Measurements from ENCODE around the gene ALDH1A1. TPM values are rescaled to one million over a fixed set of nuclear protein-coding genes. Genes with fewer than 3 reads are reported as not detected.
"Not testable (repeated sequence)": the region's sequence is repeated elsewhere in the genome, so short reads cannot be mapped to it uniquely, and the experiment has no call there.

ALDH1A1 gene
- total and polyA plus RNA-seq, 9 of the 15 experiments (the other 6 are each of a cell fraction or from before 2014, with no cell fraction given): 1.8 to 86.3 (median 24.4) TPM

DNA sequence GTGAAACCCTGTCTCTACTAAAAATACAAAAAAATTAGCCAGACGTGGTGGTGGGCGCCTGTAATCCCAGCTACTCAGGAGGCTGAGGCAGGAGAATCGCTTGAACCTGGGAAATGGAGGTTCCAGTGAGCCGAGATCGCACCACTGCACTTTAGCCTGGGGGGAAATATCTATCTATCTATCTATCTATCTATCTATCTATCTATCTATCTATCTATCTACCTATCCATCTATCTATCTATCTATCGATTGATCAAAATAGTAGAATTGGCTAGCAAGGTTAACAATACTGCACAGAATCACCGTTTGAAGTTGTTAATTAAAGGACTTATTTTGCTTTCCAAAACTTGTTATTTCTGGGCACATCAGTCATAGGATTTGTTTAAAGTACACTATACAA, 90.1 kb downstream of the ALDH1A1 start:
- H3K9ac ChIP-seq (ENCODE audit: insufficient read depth in 1 of 2, low read depth in 2 of 2, low read length in 2 of 2); H3K27me3 ChIP-seq (ENCODE audit: control insufficient read depth in 2 of 2, insufficient read depth in 2 of 2, low read length in 2 of 2); in situ Hi-C loops (cut with MboI); H3K79me2 ChIP-seq (ENCODE audit: control insufficient read depth, insufficient read depth, low read length); ATAC-seq; H3K36me3 ChIP-seq (ENCODE audit: control insufficient read depth, insufficient read depth, low read length); CTCF ChIA-PET (ENCODE audit: low intra/inter-chr PET ratio); H3K4me2 ChIP-seq (ENCODE audit: insufficient read depth, low read length); H3K9me1 ChIP-seq (ENCODE audit: control insufficient read depth, insufficient read depth, low read length); H3K9me3 ChIP-seq (replicated peaks; ENCODE audit: control insufficient read depth, insufficient read depth, low read depth, low read length); H3K4me3 ChIP-seq; BruUV-seq (replicated peaks); H4K20me1 ChIP-seq (replicated peaks; ENCODE audit: control insufficient read depth, insufficient read depth, low read length); intact Hi-C loops (cut with micrococcal nuclease); H3K27ac ChIP-seq (ENCODE audit: extremely low read depth, low read depth, low read length); DNase-seq (ENCODE audit: extremely low read depth in 1 of 4, low spot score in 3 of 4); FAIRE-seq: not testable (repeated sequence)
- TF ChIP-seq DACH1 (IDR thresholded peaks at IDR 0.05; ENCODE audit: partially characterized antibody): peak; percentile 93
- peak; percentile 37; the same call in 1 of the 2 replicates for TF ChIP-seq GATAD2B (IDR thresholded peaks at IDR 0.05; ENCODE audit: borderline replicate concordance)
- POLR2A ChIA-PET: interaction anchor here (0.8 kb wide), 1 partner anchor 216 kb away, joined by 3 read pairs; no protein-coding TSS in a partner anchor
- WGBS (ENCODE audit: insufficient coverage, low coverage, missing lambda C conversion rate): 63% methylated on average over 4 of the region's 7 CpGs
- peaks cover 0 to 23% of the 10 kb centered on the region in 2 experiments; a peak in 4 of 5 replicates for H3K4me1 ChIP-seq (replicated peaks in 1 of 2; ENCODE audit: control insufficient read depth in 2 of 2, insufficient read depth in 2 of 2, low read length in 2 of 2)
- 0 out of 2 replicates have a peak overlapping the region, but pooled peaks have one; percentile 40 for H2AFZ ChIP-seq (ENCODE audit: low read depth, low read length)

DNA sequence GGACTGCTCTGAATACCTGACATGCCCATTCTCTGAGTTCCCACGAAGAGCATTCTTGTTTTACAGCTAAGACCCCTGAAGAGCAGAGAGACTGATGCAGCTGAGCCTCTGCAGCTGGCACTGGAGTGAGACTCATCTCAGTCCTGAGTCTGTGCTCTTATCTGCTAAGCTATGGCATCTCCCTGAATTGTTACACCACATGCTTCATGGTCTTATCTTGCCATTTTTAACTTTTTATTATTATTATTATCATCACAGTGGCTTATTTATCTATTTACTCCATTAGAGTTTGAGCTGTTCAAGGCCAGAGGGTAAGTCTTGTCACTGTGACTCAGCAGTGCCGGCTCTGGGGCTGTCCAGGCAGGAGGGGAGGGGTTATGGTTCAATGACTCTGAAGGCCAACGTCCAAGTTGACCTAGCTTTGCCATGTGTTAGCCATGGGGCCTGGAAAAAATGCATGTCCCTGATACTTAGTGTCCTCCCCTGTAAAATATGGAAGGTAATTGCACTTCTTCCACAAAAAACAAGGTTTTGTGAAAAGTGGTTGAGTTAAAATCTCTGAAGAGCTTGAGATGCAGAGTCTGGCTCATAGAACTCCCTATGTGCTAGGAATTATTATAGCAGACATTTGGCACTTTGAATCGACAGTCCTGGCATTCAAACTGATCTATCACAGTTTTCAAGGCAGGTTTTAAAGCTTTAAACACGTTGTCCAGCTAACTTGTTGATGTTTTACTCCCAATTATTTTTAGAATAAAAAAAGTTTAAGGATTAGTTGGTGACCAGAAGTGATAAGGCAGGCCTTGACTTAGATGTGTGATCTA, 94.6 kb downstream of the ALDH1A1 start:
- in situ Hi-C loops (cut with MboI): loop anchor here (5.0 kb wide), 1 partner anchor 229 kb away; no protein-coding TSS in a partner anchor
- peaks cover 0 to 22% of the 10 kb centered on the region in 2 experiments; a peak in 4 of 5 replicates for H3K4me1 ChIP-seq (replicated peaks in 1 of 2; ENCODE audit: control insufficient read depth in 2 of 2, insufficient read depth in 2 of 2, low read length in 2 of 2)
- TF ChIP-seq EP400 (IDR thresholded peaks at IDR 0.05): peak; percentile 40; the same call in 1 of the 2 replicates
- no peak for TF ChIP-seq XRCC3 (IDR thresholded peaks at IDR 0.05)
- TF ChIP-seq, protein P1, sequence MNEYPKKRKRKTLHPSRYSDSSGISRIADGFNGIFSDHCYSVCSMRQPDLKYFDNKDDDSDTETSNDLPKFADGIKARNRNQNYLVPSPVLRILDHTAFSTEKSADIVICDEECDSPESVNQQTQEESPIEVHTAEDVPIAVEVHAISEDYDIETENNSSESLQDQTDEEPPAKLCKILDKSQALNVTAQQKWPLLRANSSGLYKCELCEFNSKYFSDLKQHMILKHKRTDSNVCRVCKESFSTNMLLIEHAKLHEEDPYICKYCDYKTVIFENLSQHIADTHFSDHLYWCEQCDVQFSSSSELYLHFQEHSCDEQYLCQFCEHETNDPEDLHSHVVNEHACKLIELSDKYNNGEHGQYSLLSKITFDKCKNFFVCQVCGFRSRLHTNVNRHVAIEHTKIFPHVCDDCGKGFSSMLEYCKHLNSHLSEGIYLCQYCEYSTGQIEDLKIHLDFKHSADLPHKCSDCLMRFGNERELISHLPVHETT (CRISPR knock-in tag; conservative IDR thresholded peaks at IDR 0.05 in 1 of 2, IDR thresholded peaks at IDR 0.05 in 1 of 2): no peak
- TF ChIP-seq, protein P2, sequence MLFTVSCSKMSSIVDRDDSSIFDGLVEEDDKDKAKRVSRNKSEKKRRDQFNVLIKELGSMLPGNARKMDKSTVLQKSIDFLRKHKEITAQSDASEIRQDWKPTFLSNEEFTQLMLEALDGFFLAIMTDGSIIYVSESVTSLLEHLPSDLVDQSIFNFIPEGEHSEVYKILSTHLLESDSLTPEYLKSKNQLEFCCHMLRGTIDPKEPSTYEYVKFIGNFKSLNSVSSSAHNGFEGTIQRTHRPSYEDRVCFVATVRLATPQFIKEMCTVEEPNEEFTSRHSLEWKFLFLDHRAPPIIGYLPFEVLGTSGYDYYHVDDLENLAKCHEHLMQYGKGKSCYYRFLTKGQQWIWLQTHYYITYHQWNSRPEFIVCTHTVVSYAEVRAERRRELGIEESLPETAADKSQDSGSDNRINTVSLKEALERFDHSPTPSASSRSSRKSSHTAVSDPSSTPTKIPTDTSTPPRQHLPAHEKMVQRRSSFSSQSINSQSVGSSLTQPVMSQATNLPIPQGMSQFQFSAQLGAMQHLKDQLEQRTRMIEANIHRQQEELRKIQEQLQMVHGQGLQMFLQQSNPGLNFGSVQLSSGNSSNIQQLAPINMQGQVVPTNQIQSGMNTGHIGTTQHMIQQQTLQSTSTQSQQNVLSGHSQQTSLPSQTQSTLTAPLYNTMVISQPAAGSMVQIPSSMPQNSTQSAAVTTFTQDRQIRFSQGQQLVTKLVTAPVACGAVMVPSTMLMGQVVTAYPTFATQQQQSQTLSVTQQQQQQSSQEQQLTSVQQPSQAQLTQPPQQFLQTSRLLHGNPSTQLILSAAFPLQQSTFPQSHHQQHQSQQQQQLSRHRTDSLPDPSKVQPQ (CRISPR knock-in tag; IDR thresholded peaks at IDR 0.05; ENCODE audit: borderline replicate concordance): no peak
- TF ChIP-seq TRIM28 (IDR thresholded peaks at IDR 0.05): no peak
- TF ChIP-seq CXXC5 (CRISPR knock-in tag; IDR thresholded peaks at IDR 0.05): peak; percentile 56
- TF ChIP-seq HLTF (IDR thresholded peaks at IDR 0.05): no peak

More for the DNA sequence above, 94.6 kb downstream of the ALDH1A1 start:
- DNase-seq (ENCODE audit: extremely low read depth in 1 of 4, low spot score in 3 of 4): peak; percentile 48 to 80 (median 67)
- no peak overlapping the region; the same call in 1 of the 2 replicates for H3K4me2 ChIP-seq (ENCODE audit: insufficient read depth, low read length)
- H3K4me3 ChIP-seq: no peak overlapping the region
- H2AFZ ChIP-seq (ENCODE audit: low read depth, low read length): peak overlapping the region; percentile 90
- POLR2A ChIA-PET: interaction anchor here (0.6 to 1.2 kb wide), 2 partner anchors 25 to 323 kb away, joined by 3 read pairs; no protein-coding TSS in a partner anchor
- H3K79me2 ChIP-seq (ENCODE audit: control insufficient read depth, insufficient read depth, low read length): no peaks in the 10 kb centered on the region
- peak overlapping the region; percentile 86 for H3K27ac ChIP-seq (ENCODE audit: extremely low read depth, low read depth, low read length)
- CTCF ChIA-PET (ENCODE audit: low intra/inter-chr PET ratio): interaction anchor here (1.0 kb wide), 1 partner anchor 325 kb away, joined by 4 read pairs; no protein-coding TSS in a partner anchor
- H3K36me3 ChIP-seq (ENCODE audit: control insufficient read depth, insufficient read depth, low read length): no peaks in the 10 kb centered on the region
- peak; percentile 97 for ATAC-seq
- H3K27me3 ChIP-seq (ENCODE audit: control insufficient read depth in 2 of 2, insufficient read depth in 2 of 2, low read length in 2 of 2): no peaks in the 10 kb centered on the region
- intact Hi-C loops (cut with micrococcal nuclease): loop anchor here (5.0 kb wide), 3 partner anchors 104 to 324 kb away; no protein-coding TSS in a partner anchor
- H3K9me3 ChIP-seq (replicated peaks; ENCODE audit: control insufficient read depth, insufficient read depth, low read depth, low read length): no peaks in the 10 kb centered on the region
- no peaks in the 10 kb centered on the region for H3K9me1 ChIP-seq (ENCODE audit: control insufficient read depth, insufficient read depth, low read length)
- WGBS (ENCODE audit: insufficient coverage, low coverage, missing lambda C conversion rate): 0% methylated on average over 3 of the region's 5 CpGs
- peak overlapping the region in 1 of 2 experiments; percentile 21; a peak in 2 of 4 replicates for H3K9ac ChIP-seq (ENCODE audit: insufficient read depth in 1 of 2, low read depth in 2 of 2, low read length in 2 of 2)
- H4K20me1 ChIP-seq (replicated peaks; ENCODE audit: control insufficient read depth, insufficient read depth, low read length): no peaks in the 10 kb centered on the region
- FAIRE-seq: peak; percentile 78
- BruUV-seq (replicated peaks): no TSS peak
